ENCODE data around the gene RAF1.

DNA sequence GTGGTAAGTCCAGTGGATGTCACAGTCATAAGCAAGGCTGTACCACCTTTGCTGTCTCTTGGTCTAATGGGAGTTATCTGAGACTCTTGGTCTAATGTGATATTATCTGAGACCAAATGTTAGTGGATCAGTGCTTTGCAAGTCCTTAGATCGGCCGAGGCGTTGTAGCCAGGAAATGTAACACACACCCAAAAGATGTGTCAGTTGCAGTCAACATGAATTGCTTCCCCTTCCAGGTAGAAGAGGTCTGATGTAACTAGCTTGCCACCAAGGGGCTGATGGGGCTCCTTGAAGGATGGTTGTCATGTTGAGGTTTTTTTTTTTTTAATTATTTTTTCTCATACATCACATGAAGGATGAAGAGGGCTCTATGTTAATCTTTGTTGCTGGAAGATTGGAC, 45.4 kb upstream of the RAF1 start:
- TF ChIP-seq, protein P1, sequence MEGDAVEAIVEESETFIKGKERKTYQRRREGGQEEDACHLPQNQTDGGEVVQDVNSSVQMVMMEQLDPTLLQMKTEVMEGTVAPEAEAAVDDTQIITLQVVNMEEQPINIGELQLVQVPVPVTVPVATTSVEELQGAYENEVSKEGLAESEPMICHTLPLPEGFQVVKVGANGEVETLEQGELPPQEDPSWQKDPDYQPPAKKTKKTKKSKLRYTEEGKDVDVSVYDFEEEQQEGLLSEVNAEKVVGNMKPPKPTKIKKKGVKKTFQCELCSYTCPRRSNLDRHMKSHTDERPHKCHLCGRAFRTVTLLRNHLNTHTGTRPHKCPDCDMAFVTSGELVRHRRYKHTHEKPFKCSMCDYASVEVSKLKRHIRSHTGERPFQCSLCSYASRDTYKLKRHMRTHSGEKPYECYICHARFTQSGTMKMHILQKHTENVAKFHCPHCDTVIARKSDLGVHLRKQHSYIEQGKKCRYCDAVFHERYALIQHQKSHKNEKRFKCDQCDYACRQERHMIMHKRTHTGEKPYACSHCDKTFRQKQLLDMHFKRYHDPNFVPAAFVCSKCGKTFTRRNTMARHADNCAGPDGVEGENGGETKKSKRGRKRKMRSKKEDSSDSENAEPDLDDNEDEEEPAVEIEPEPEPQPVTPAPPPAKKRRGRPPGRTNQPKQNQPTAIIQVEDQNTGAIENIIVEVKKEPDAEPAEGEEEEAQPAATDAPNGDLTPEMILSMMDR (IDR thresholded peaks at IDR 0.05): no peak
- TF ChIP-seq POLR2A (IDR thresholded peaks at IDR 0.05): no peak

Data from tibial nerve (tissue), 3 donors.